ENCODE measurements around the gene AGPAT1. TPM values are rescaled to one million over a fixed set of nuclear protein-coding genes. Genes with fewer than 3 reads are reported as not detected.

Gene AGPAT1
- total and polyA plus RNA-seq, 2 of the 8 experiments (the other 6 are each of a cell fraction or from before 2014, with no cell fraction given): 96.0 to 222 TPM

DNA sequence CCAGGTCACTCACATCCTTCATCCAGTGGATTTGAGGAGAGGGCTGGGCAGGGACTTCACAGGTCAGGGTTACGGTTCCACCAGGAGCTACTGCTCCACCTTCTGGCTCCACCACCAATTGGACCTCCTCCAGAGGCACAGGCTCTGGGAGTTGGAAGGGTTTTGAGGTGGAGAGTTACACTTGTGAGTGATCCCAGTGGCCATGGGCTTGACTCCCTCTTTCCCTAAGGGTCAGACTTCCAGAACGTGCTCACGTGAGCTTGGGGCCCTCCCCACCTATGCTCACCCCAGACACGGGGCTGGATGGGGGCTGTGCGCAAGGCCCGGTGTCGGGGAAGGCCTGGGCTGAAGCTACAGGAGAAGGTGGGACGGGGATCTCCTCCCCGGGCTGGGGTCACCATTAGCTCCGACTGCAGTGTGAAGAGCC is 6.7 kb upstream of the AGPAT1 start:
- no peaks in the 10 kb centered on the region for H3K9me3 ChIP-seq (ENCODE audit: insufficient read depth in 2 of 2, low read depth in 1 of 2, low read length in 1 of 2)
- 94% methylated on average over 10 of the region's 10 CpGs; no CpG with 5 or more reads in 1 of the 2 experiments for WGBS, 2 experiments (ENCODE audit: extremely low coverage in 1 of 2, insufficient coverage in 1 of 2, insufficient read length in 1 of 2, insufficient replicate concordance in 2 of 2, low coverage in 1 of 2, low lambda C conversion rate in 2 of 2, missing lambda C conversion rate in 1 of 2)
- H2AFZ ChIP-seq (ENCODE audit: low read length): no peak overlapping the region
- CTCF ChIA-PET (ENCODE audit: partially characterized antibody): interaction anchor here (1.1 to 2.0 kb wide), 7 partner anchors 10 to 66 kb away, joined by 3 to 8 read pairs (median 3); partner anchors contain the start of gene EGFL8
- H3K79me2 ChIP-seq (ENCODE audit: control insufficient read depth in 1 of 2, insufficient read depth in 2 of 2, low read length in 2 of 2): peaks cover 0 to 12% of the 10 kb centered on the region in 2 experiments; a peak in 2 of 4 replicates
- H3K27me3 ChIP-seq (replicated peaks in 1 of 4; ENCODE audit: control insufficient read depth in 3 of 4, extremely low read depth in 1 of 4, insufficient read depth in 3 of 4, low read length in 3 of 4): no peaks in the 10 kb centered on the region; a peak in 1 of 7 replicates
- peak in 1 of 2 experiments; percentile 48; a peak in 1 of 3 replicates for TF ChIP-seq POLR2A (IDR thresholded peaks at IDR 0.05; ENCODE audit: control extremely low read depth in 1 of 2, low read depth in 2 of 2, low read length in 2 of 2)
- no peak for TF ChIP-seq POU5F1 (IDR thresholded peaks at IDR 0.05; ENCODE audit: low read depth, low read length)
- TF ChIP-seq HDAC2 (IDR thresholded peaks at IDR 0.05; ENCODE audit: borderline replicate concordance in 1 of 2, low read depth in 2 of 2, low read length in 2 of 2): no peak
- H3K27ac ChIP-seq (ENCODE audit: low read depth, low read length): no peak overlapping the region; the same call in 1 of the 2 replicates
- no peak overlapping the region for H4K5ac ChIP-seq (ENCODE audit: insufficient read length, low read depth, low read length)
- H3K23me2 ChIP-seq (ENCODE audit: low read depth, low read length): peaks cover 10% of the 10 kb centered on the region
- H3K4ac ChIP-seq (replicated peaks; ENCODE audit: insufficient read length, low read depth, low read length): no peak overlapping the region
- peak overlapping the region; percentile 4; the same call in 1 of the 2 replicates for H2BK5ac ChIP-seq (ENCODE audit: low read depth, low read length)
- DNase-seq (ENCODE audit: low read depth in 1 of 2, low spot score in 2 of 2) (no peak), FAIRE-seq (no peak)
- H2BK15ac ChIP-seq (ENCODE audit: low read length): no peak overlapping the region
- peaks cover 0 to 3% of the 10 kb centered on the region in 2 experiments for H4K20me1 ChIP-seq (replicated peaks in 1 of 2; ENCODE audit: control insufficient read depth in 1 of 2, insufficient read depth in 2 of 2, low read length in 2 of 2)
- no peak overlapping the region for H2BK20ac ChIP-seq (ENCODE audit: low read length)
- no peak overlapping the region for H3K23ac ChIP-seq (ENCODE audit: insufficient read length)
- H4K91ac ChIP-seq (replicated peaks; ENCODE audit: insufficient read length, low read length): no peak overlapping the region
- H3K9ac ChIP-seq (replicated peaks in 1 of 4; ENCODE audit: extremely low read depth in 1 of 4, low read depth in 3 of 4, low read length in 3 of 4): no peak overlapping the region
- no peak overlapping the region for H3K14ac ChIP-seq (ENCODE audit: insufficient read length)
- H4K8ac ChIP-seq (ENCODE audit: extremely low read depth, insufficient read depth, low read length): no peak overlapping the region
- no peak overlapping the region for H3K18ac ChIP-seq (ENCODE audit: extremely low read depth, low read length)
- H2BK120ac ChIP-seq (replicated peaks; ENCODE audit: low read depth, low read length): no peak overlapping the region
- no peak overlapping the region for H3K56ac ChIP-seq (replicated peaks; ENCODE audit: insufficient read length, low read depth, low read length)
- POLR2A ChIA-PET (ENCODE audit: partially characterized antibody): interaction anchor here (1.0 to 7.9 kb wide), 6 partner anchors 10 to 788 kb away, joined by 3 to 194 read pairs (median 4); partner anchors contain the start of genes GPSM3, PBX2 and PRRT1
- no peak overlapping the region for H3K4me3 ChIP-seq (ENCODE audit: extremely low read depth in 1 of 4, insufficient read depth in 2 of 4, low read depth in 3 of 4, low read length in 4 of 4)
- peaks cover 0 to 8% (median under 1%) of the 10 kb centered on the region in 4 experiments; a peak in 4 of 7 replicates for H3K4me1 ChIP-seq (replicated peaks in 1 of 4; ENCODE audit: control insufficient read depth in 3 of 4, insufficient read depth in 4 of 4, low read length in 3 of 4)
- H3K79me1 ChIP-seq (ENCODE audit: low read depth, low read length): peaks cover 7% of the 10 kb centered on the region
- H2AK5ac ChIP-seq (ENCODE audit: low read depth, low read length): no peak overlapping the region
- H3K36me3 ChIP-seq (ENCODE audit: control insufficient read depth in 2 of 4, insufficient read depth in 4 of 4, low read length in 3 of 4): peaks cover 6 to 38% (median 30%) of the 10 kb centered on the region in 4 experiments
- H3K4me2 ChIP-seq (ENCODE audit: insufficient read depth in 1 of 2, low read depth in 2 of 2, low read length in 2 of 2): no peak overlapping the region
- 0 out of 2 replicates have a peak overlapping the region, but pooled peaks have one; percentile 17 for H2BK12ac ChIP-seq (ENCODE audit: low read depth, low read length)
